Sigmoid colon (tissue), 4 donors: ENCODE measurements around the gene MOV10L1.

ENCODE experiments used
- EP300 ChIP-seq, 4 donors: sonication (generic); formaldehyde crosslinking; IDR thresholded peaks; one replicate each; pipeline ENCODE4 v1.6.1; 2017; ENCODE audit warnings: antibody characterized with exemption in 4 of 4
- POLR2A ChIP-seq, 2 donors: fragments of 450-650 bp; IDR thresholded peaks; one replicate each; pipeline ENCODE4 v1.6.1; 2016; ENCODE audit warnings: antibody characterized with exemption in 2 of 2, mild to moderate bottlenecking in 2 of 2, moderate library complexity in 2 of 2
- TF ChIP-seq, protein P1 (sequence below), 4 experiments: fragments of 450-650 bp in 3 of 4; fragments of 200-600 bp in 1 of 4; IDR thresholded peaks; one replicate each; pipeline ENCODE4 v1.5.1; 2016 to 2019; ENCODE audit warnings: antibody characterized with exemption in 4 of 4, mild to moderate bottlenecking in 3 of 4, moderate library complexity in 2 of 4

DNA sequence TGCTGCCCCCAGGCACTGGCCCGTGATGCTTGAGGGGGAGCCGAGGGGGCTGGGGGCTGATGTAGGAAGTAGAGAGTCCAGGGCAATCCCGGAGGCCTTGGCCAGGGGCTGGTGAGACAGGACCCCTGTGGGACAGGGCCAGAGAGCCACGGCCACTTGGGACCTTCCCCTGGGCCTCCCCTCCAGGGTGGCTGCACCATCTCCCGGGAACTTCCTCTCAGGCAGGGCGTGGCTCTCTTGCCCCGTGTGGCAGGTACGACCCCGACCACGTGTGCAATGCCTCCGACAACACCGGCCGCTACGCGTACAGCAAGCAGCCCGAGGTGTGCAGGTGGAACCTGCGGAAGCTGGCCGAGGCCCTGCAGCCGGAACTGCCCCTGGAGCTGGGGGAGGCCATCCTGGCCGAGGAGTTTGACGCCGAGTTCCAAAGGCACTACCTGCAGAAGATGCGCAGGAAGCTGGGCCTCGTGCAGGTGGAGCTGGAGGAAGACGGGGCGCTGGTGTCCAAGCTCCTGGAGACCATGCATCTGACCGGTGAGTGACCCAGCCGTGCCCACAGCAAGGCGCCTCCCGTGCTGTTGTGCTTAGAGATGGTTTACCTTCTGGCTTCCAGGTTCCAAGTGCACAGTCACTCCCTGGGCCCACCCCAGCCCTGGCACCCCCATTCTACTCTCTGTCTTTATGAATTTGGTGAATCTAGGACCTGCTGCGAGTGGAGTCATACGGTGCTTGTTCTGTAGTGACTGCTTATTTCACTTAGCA, 120.8 kb downstream of the MOV10L1 start:
- TF ChIP-seq, protein P1, sequence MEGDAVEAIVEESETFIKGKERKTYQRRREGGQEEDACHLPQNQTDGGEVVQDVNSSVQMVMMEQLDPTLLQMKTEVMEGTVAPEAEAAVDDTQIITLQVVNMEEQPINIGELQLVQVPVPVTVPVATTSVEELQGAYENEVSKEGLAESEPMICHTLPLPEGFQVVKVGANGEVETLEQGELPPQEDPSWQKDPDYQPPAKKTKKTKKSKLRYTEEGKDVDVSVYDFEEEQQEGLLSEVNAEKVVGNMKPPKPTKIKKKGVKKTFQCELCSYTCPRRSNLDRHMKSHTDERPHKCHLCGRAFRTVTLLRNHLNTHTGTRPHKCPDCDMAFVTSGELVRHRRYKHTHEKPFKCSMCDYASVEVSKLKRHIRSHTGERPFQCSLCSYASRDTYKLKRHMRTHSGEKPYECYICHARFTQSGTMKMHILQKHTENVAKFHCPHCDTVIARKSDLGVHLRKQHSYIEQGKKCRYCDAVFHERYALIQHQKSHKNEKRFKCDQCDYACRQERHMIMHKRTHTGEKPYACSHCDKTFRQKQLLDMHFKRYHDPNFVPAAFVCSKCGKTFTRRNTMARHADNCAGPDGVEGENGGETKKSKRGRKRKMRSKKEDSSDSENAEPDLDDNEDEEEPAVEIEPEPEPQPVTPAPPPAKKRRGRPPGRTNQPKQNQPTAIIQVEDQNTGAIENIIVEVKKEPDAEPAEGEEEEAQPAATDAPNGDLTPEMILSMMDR (IDR thresholded peaks at IDR 0.05): no peak
- TF ChIP-seq EP300 (IDR thresholded peaks at IDR 0.05): no peak
- TF ChIP-seq POLR2A (IDR thresholded peaks at IDR 0.05): no peak
